Thyroid gland (tissue), 4 donors: ENCODE measurements around the gene CCDC92. TPM values are rescaled to one million over a fixed set of nuclear protein-coding genes. Genes with fewer than 3 reads are reported as not detected.

Experiments
- DNase-seq, 2 donors: peaks; one replicate each; pipeline ENCODE4 v3.0.0-alpha.2; 2019
- H3K27ac ChIP-seq, 3 donors: fragments of 200-600 bp; sonication (generic); 1 replicate in 2 of 3; 2 replicates in 1 of 3; pipeline ENCODE4 v1.5.1; 2016 to 2019; ENCODE audit warnings: mild to moderate bottlenecking in 1 of 3, moderate library complexity in 1 of 3
- H3K27me3 ChIP-seq: fragments of 200-600 bp; sonication (generic); one replicate; pipeline ENCODE4 v1.5.1; 2019
- H3K36me3 ChIP-seq, 2 donors: fragments of 200-600 bp; sonication (generic); one replicate each; pipeline ENCODE4 v1.5.1; 2016 to 2019
- H3K4me1 ChIP-seq, 2 donors: fragments of 200-600 bp; sonication (generic); one replicate each; pipeline ENCODE4 v1.5.1; 2017 to 2019
- H3K4me3 ChIP-seq, 3 donors: fragments of 200-600 bp; sonication (generic); replicated peaks in 1 of 3; 1 replicate in 2 of 3; 2 replicates in 1 of 3; pipeline ENCODE4 v1.5.1; 2016; ENCODE audit warnings: mild to moderate bottlenecking in 1 of 3
- H3K9me3 ChIP-seq: fragments of 200-600 bp; sonication (generic); one replicate; pipeline ENCODE4 v1.5.1; 2017
- POLR2A ChIP-seq, 2 donors: fragments of 450-650 bp; IDR thresholded peaks; one replicate each; pipeline ENCODE4 v1.6.1; 2017; ENCODE audit warnings: antibody characterized with exemption in 2 of 2, mild to moderate bottlenecking in 2 of 2, moderate library complexity in 1 of 2
- WGBS, 2 donors: methylation state at CpG; one replicate each; pipeline ENCODE4 v1.1.5; 2017; 5-methylcytosine and 5-hydroxymethylcytosine counted together
- intact Hi-C: fragments of 100-400 bp; cut with DNase I; formaldehyde crosslinking; loops from one replicate; pipeline ENCODE4 v1.15.1; 2023
- total RNA-seq, 4 donors: library from RNA; depleted of rRNA; stranded (reverse); fragments of >200 nt; gene quantifications; one replicate each; pipeline ENCODE4 v1.2.3, GENCODE V29; 2016
- TF ChIP-seq, protein P1 (sequence below), 6 experiments: fragments of 200-600 bp in 3 of 6; fragments of 450-650 bp in 3 of 6; sonication (generic) in 3 of 6; IDR thresholded peaks; one replicate each; pipeline ENCODE4 v1.5.1; 2016 to 2019; ENCODE audit warnings: antibody characterized with exemption in 6 of 6, mild to moderate bottlenecking in 2 of 6, inconsistent platforms in 1 of 6, moderate library complexity in 1 of 6

The CCDC92 gene
- total RNA-seq, 4 donors from 2014 or later = 26.6 to 47.0 (median 39.1) TPM

DNA sequence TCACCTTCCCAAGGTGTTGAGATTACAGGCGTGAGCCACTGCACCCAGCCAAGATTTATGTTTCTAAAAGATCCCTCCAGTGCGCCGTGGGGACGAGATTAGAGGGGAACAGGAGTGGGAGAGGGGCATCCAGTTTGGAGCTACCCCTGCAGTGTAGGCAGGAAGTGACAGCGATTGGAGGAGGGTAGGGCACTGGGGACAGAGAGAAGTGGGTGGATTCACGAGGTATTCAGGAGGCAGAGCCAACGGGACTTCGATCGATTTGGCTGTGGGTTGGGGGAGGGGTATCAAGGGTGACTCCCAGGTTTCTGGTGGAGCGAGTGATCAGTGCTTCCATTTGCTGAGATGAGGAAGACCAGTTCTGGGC lies 82.1 kb downstream of the CCDC92 start:
- Histone ChIP-seq H3K4me3 (no peak overlapping the region), H3K36me3 (no peaks in the 10 kb centered on the region), H3K27me3 (no peaks in the 10 kb centered on the region), H3K4me1 (no peaks in the 10 kb centered on the region), H3K9me3 (no peaks in the 10 kb centered on the region), H3K27ac (no peak overlapping the region)
- intact Hi-C loops = no loop called here
- WGBS, 2 donors = 58 to 75% methylated on average over 10 of the region's 10 CpGs
- TF ChIP-seq, protein P1, sequence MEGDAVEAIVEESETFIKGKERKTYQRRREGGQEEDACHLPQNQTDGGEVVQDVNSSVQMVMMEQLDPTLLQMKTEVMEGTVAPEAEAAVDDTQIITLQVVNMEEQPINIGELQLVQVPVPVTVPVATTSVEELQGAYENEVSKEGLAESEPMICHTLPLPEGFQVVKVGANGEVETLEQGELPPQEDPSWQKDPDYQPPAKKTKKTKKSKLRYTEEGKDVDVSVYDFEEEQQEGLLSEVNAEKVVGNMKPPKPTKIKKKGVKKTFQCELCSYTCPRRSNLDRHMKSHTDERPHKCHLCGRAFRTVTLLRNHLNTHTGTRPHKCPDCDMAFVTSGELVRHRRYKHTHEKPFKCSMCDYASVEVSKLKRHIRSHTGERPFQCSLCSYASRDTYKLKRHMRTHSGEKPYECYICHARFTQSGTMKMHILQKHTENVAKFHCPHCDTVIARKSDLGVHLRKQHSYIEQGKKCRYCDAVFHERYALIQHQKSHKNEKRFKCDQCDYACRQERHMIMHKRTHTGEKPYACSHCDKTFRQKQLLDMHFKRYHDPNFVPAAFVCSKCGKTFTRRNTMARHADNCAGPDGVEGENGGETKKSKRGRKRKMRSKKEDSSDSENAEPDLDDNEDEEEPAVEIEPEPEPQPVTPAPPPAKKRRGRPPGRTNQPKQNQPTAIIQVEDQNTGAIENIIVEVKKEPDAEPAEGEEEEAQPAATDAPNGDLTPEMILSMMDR (IDR thresholded peaks at IDR 0.05) = no peak
- no peak for TF ChIP-seq POLR2A (IDR thresholded peaks at IDR 0.05)
- no peak for DNase-seq

DNA sequence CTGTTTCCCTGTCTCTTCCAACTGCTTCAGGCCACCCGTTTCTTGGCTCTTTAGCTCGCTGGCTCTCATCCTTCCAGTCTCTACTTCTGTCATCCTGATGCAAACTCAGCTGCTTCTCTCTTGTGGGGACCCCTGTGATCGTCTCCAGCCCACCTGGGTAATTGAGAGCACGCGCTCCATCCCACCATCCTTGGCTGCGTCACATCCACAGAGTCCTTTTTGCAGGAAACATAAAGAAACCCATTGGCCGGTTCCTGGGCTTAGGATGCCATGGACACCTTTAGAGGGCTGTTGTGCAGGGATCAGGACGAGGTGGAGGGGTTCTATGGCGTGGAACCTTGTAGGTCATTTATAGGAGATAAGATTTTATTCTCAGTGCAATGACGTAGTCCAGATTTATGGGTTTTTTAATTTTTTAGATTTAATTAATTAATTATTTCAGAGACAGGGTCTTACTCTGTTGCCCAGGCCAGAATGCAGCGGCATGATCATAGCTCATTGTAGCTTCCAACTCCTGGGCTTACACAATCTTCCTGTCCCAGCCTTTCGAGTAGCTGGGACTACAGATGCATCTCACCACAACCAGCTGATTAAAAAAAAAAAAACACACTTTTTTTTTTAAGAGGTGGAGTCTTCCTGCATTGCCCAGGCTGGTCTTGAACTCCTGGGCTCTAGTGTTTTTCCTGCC lies 82.6 kb downstream of the CCDC92 start:
- Histone ChIP-seq H3K4me1 (no peaks in the 10 kb centered on the region), H3K9me3 (no peaks in the 10 kb centered on the region), H3K27ac (no peak overlapping the region), H3K36me3 (no peaks in the 10 kb centered on the region), H3K4me3 (no peak overlapping the region), H3K27me3 (no peaks in the 10 kb centered on the region)
- WGBS, 2 donors = 87 to 89% methylated on average over 12 of the region's 12 CpGs
- TF ChIP-seq, protein P1 (IDR thresholded peaks at IDR 0.05) = no peak
- no peak for TF ChIP-seq POLR2A (IDR thresholded peaks at IDR 0.05)
- intact Hi-C loops = no loop called here
- no peak for DNase-seq

DNA sequence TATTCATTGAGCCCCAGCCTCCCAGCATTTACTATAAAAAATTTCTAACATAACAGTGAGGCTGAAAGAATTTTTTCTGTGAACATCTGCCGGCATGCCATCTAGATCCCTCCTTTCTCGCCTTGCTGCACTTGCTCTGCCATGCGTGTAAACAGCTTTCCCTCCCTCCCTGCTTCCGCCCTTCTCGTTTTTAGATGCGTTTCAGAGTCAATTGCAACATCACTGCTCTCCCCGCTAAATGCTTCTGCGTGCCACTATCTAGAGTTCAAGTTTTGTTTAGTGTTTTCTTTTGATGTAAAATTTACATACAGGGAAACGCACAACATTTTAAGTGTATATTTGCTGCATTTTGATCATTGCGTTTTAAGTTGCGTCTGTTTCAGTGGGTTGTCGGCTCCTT lies 83.6 kb downstream of the CCDC92 start:
- Histone ChIP-seq H3K4me1 (no peaks in the 10 kb centered on the region), H3K4me3 (no peak overlapping the region), H3K27ac (no peak overlapping the region), H3K9me3 (no peaks in the 10 kb centered on the region), H3K36me3 (no peaks in the 10 kb centered on the region), H3K27me3 (no peaks in the 10 kb centered on the region)
- peak in 1 of 2 donors; percentile 9 for DNase-seq
- TF ChIP-seq POLR2A (IDR thresholded peaks at IDR 0.05) = no peak
- TF ChIP-seq, protein P1 (IDR thresholded peaks at IDR 0.05) = no peak
- intact Hi-C loops = no loop called here
- 52 to 66% methylated on average over 12 of the region's 12 CpGs for whole genome bisulfite sequencing, 2 donors

DNA sequence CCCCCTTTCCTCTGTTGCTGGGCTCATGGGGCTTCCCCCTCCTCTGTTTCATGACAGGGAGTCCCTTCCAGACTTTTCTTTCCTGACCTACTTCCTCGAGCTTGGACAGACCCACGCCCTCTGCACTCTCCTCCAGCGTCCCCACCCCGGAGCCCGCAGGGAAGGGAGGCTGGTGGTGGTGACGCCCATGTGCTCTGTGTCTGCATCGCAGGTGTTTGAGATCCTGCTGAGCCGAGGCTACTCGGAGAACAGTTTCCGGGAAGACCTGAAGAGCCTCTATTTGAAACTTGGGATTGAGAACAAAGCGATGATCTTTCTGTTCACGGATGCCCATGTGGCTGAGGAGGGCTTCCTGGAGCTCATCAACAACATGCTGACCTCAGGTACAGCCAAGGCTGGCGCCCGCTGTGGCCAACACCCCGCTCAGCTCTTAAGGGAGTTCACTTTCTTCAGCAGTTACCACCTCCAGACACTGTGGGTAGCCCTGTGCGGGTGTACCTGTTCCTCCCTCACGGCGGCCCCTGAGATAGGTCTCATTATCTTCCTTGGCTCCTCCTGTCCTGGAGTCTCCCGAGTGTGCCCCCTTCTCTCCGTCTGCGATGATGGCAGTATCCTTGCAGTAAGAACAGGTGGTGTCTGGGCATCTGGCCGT lies 85.6 kb downstream of the CCDC92 start:
- H3K27ac ChIP-seq = no peak overlapping the region
- WGBS, 2 donors = 63 to 68% methylated on average over 22 of the region's 22 CpGs
- intact Hi-C loops = no loop called here
- TF ChIP-seq POLR2A (IDR thresholded peaks at IDR 0.05) = no peak
- TF ChIP-seq, protein P1 (IDR thresholded peaks at IDR 0.05) = no peak
- H3K9me3 ChIP-seq = no peaks in the 10 kb centered on the region
- H3K4me1 ChIP-seq = no peaks in the 10 kb centered on the region
- H3K27me3 ChIP-seq = no peaks in the 10 kb centered on the region
- H3K36me3 ChIP-seq = no peaks in the 10 kb centered on the region
- no peak for DNase-seq
- no peak overlapping the region for H3K4me3 ChIP-seq

DNA sequence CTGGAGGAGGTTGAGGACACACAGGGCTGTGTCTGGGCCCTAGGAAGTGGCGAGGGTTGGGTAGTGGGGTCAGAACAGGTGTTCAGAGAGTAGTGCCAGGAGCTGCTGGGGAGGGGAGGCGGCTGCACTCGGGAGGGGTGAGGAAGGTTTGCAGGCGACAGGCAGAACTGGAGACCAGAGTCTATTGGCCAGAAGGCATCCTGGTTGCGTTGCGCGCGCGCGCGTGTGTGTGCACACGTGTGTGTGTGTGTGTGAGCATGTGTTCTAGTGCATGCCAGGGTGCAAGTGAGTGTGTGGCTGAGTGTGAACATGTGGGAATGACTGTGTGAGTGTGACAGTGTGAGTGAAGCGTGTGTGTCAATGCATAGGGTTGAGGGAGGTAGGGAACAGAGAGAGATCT lies 86.4 kb downstream of the CCDC92 start:
- Histone ChIP-seq H3K4me1 (no peaks in the 10 kb centered on the region), H3K27ac (no peak overlapping the region), H3K9me3 (no peaks in the 10 kb centered on the region), H3K27me3 (no peaks in the 10 kb centered on the region), H3K4me3 (no peak overlapping the region), H3K36me3 (no peaks in the 10 kb centered on the region)
- intact Hi-C loops = no loop called here
- 84 to 90% methylated on average over 13 of the region's 13 CpGs for WGBS, 2 donors
- no peak for DNase-seq
- TF ChIP-seq, protein P1 (IDR thresholded peaks at IDR 0.05) = no peak
- no peak for TF ChIP-seq POLR2A (IDR thresholded peaks at IDR 0.05)
